Measurements from ENCODE around the gene MEIS3. TPM values are rescaled to one million over a fixed set of nuclear protein-coding genes. Genes with fewer than 3 reads are reported as not detected.

The MEIS3 gene
- total and polyA plus RNA-seq, 9 of the 15 experiments (the other 6 are each of a cell fraction or from before 2014, with no cell fraction given), result 0.06 to 0.80 (median 0.25) TPM; not detected in 1

- no peaks in the 10 kb centered on the region for H3K36me3 ChIP-seq (ENCODE audit: control insufficient read depth, insufficient read depth, low read length)
- H4K20me1 ChIP-seq (replicated peaks; ENCODE audit: control insufficient read depth, insufficient read depth, low read length), result 0 out of 2 replicates have a peak, but pooled peaks cover 8% of the 10 kb centered on the region
- 7% methylated on average over 13 of the region's 31 CpGs for WGBS (ENCODE audit: insufficient coverage, low coverage, missing lambda C conversion rate)
- intact Hi-C loops (cut with micrococcal nuclease), result no loop called here
- peak in 2 of 4 experiments; percentile 34 to 46 for DNase-seq (ENCODE audit: extremely low read depth in 1 of 4, low spot score in 3 of 4)
- no peaks in the 10 kb centered on the region for H3K9me1 ChIP-seq (ENCODE audit: control insufficient read depth, insufficient read depth, low read length)
- in situ Hi-C loops (cut with MboI), result no loop called here
- no peak overlapping the region for H3K4me3 ChIP-seq
- no peak overlapping the region for H2AFZ ChIP-seq (ENCODE audit: low read depth, low read length)
- no peak overlapping the region; the same call in 1 of the 2 replicates for H3K4me2 ChIP-seq (ENCODE audit: insufficient read depth, low read length)
- H3K9me3 ChIP-seq (replicated peaks; ENCODE audit: control insufficient read depth, insufficient read depth, low read depth, low read length), result no peaks in the 10 kb centered on the region; the same call in 1 of the 2 replicates
- peaks cover 4 to 48% of the 10 kb centered on the region in 2 experiments; a peak in 4 of 5 replicates for H3K4me1 ChIP-seq (replicated peaks in 1 of 2; ENCODE audit: control insufficient read depth in 2 of 2, insufficient read depth in 2 of 2, low read length in 2 of 2)
- POLR2A ChIA-PET, result no interaction called here
- CTCF ChIA-PET (ENCODE audit: low intra/inter-chr PET ratio), result no interaction called here
- H3K27ac ChIP-seq (ENCODE audit: extremely low read depth, low read depth, low read length), result no peak overlapping the region
- no peaks in the 10 kb centered on the region for H3K79me2 ChIP-seq (ENCODE audit: control insufficient read depth, insufficient read depth, low read length)
- H3K27me3 ChIP-seq (ENCODE audit: control insufficient read depth in 2 of 2, insufficient read depth in 2 of 2, low read length in 2 of 2), result peaks cover 45 to 55% of the 10 kb centered on the region in 2 experiments; a peak in 4 of 5 replicates
- FAIRE-seq, result no peak
- no TSS peak for BruUV-seq (replicated peaks)
- H3K9ac ChIP-seq (ENCODE audit: insufficient read depth in 1 of 2, low read depth in 2 of 2, low read length in 2 of 2), result no peak overlapping the region
- 0 out of 3 replicates have a peak, but pooled peaks have one; percentile 7 for ATAC-seq
- TF ChIP-seq SRSF3 (IDR thresholded peaks at IDR 0.05; ENCODE audit: insufficient read depth, low read length), result no peak
- no peak for TF ChIP-seq PHF8 (IDR thresholded peaks at IDR 0.05; ENCODE audit: borderline replicate concordance, low read length)
- TF ChIP-seq CBFA2T3 (IDR thresholded peaks at IDR 0.05), result no peak
- no peak for TF ChIP-seq SETDB1 (IDR thresholded peaks at IDR 0.05; ENCODE audit: low read length)
- peak; percentile 63 for TF ChIP-seq NFIC (IDR thresholded peaks at IDR 0.05)
- no peak for TF ChIP-seq HNRNPUL1 (IDR thresholded peaks at IDR 0.05; ENCODE audit: low read length)
- TF ChIP-seq JUND (IDR thresholded peaks at IDR 0.05; ENCODE audit: borderline replicate concordance, low read depth, low read length), result no peak
- TF ChIP-seq JUND (tag; IDR thresholded peaks at IDR 0.05; ENCODE audit: borderline replicate concordance, low read depth, low read length), result no peak
- no peak for TF ChIP-seq ZNF766 (CRISPR knock-in tag; conservative IDR thresholded peaks at IDR 0.05)
- no peak for TF ChIP-seq ELK1 (CRISPR knock-in tag; IDR thresholded peaks at IDR 0.05)
- TF ChIP-seq ZBTB7A (IDR thresholded peaks at IDR 0.05; ENCODE audit: borderline replicate concordance, control insufficient read depth, low read depth, low read length), result peak; percentile 74
- TF ChIP-seq CREB3 (tag; conservative IDR thresholded peaks at IDR 0.05; ENCODE audit: low read depth), result no peak
- no peak for TF ChIP-seq ATF4 (CRISPR knock-in tag; IDR thresholded peaks at IDR 0.05)
- TF ChIP-seq ELF1 (tag; IDR thresholded peaks at IDR 0.05), result no peak
- TF ChIP-seq TAF15 (IDR thresholded peaks at IDR 0.05; ENCODE audit: low read depth, low read length), result no peak
- no peak for TF ChIP-seq CBX3 (IDR thresholded peaks at IDR 0.05; ENCODE audit: borderline replicate concordance in 1 of 2, low read length in 2 of 2)
- TF ChIP-seq POLR2G (IDR thresholded peaks at IDR 0.05; ENCODE audit: low read depth, low read length), result no peak
- no peak for TF ChIP-seq ETV1 (tag; conservative IDR thresholded peaks at IDR 0.05; ENCODE audit: low read depth)
- TF ChIP-seq SMARCC2 (IDR thresholded peaks at IDR 0.05; ENCODE audit: low read depth), result no peak
- TF ChIP-seq TFAM (CRISPR knock-in tag; conservative IDR thresholded peaks at IDR 0.05), result no peak
- peak; percentile 70 for TF ChIP-seq EGR1 (conservative IDR thresholded peaks at IDR 0.05)
Observed at GRCh38 chr19:47421844-47422395, 2.6 kb upstream of the MEIS3 start.
